ENCODE results near the gene FOXS1.
A peak's percentile ranks its signal among the peaks of the same experiment; 100 is the strongest.

The FOXS1 gene

DNA sequence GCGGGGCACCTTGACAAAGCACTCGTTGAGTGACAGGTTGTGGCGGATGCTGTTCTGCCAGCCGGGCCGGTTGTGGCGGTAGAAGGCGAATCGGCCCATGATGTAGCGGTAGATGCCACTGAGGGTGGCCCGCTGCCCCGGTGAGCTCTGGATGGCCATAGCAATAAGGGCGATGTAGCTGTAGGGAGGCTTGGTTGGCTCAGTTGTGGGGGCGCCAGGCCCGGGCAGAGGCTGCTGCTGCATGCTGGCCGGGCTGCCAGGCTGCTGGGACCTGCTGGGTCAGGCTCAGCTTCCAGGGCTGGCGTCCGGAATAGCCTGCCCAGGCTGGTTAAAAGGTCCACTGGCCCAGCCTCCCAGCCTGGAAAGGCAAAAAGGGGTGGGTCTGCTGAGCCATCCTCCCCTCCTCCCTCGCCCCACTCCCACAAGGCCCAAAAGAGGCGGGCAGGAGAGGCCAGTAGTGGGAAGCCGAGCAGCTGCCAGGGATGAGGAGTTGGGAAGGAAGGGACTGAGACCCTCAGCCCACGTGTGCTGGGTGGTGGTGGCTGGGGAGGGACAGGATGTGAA, at the start of gene FOXS1:
TSS of gene FOXS1 (minus strand) at position 305 of the 564 bp plus-strand sequence. CDS start at position 243, 62 bp downstream.
- DNase-seq = no peak

- no peak for DNase-seq
These were observed 45.2 kb upstream of the FOXS1 start for GRCh38 chr20:31890646-31891045.

DNA sequence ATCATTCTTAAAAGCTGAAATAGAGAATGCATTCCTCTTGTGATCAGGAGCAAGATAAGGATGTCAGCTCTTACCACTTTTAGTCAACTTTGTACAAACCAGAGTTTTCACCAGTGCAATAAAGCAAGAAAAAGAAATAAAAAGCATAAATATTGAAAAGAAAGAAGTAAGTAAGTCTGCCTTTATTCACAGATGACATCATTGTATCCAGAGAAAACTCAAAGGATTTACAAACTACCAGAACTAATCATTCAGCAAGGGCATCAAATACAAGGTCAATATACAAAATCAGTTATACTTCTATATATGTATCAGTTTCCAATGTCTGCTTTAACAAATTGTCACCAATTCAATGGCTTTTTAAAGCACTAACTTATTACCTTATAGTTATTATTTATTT, 38.4 kb upstream of the FOXS1 start:
- no peak for DNase-seq

DNA sequence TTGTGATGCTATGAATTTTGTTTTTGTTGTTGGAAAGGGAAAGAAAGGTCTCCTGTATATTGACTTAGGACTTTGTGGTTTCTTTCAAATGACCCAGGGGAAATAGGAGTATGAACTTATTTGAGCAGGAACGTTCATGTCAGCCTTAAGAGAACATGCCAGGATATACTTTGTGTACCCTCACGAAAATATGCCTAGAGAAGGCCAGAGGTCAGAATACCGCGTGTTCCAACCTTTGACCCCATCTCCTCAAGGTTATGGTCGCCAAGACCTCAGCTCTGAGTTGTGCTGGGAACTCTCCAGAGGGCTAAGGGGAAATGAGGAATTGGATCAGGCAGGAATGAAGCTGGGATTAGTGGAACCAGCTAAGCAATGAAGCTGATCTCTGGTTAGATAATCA, 36.5 kb upstream of the FOXS1 start:
- DNase-seq = no peak

GRCh38 chr20:31879143-31879987, 34.0 kb upstream of the FOXS1 start:
- peak; percentile 83 for DNase-seq

GRCh38 chr20:31877684-31878083, 32.3 kb upstream of the FOXS1 start:
- DNase-seq = no peak

DNA sequence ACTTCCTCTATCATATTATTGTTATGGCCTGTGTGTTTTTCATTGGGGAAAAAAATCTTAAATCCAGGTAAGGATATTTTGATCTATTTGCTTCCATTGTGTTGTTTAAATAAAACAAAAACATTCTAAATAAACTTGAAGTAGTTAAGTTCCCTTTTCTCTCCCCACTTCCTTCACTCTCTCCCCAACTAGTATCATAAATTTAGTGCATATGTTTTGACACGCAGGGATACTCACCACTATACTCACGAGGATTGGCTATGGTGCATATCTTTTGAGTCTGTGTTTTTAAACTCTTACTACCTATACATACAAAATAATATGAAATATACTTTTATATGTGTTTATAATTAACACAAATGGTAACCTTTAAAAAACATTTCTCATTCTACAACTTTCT, 30.3 kb upstream of the FOXS1 start:
- no peak for DNase-seq

- no peak for DNase-seq
These were observed 27.0 kb upstream of the FOXS1 start for GRCh38 chr20:31872406-31872805.

DNA sequence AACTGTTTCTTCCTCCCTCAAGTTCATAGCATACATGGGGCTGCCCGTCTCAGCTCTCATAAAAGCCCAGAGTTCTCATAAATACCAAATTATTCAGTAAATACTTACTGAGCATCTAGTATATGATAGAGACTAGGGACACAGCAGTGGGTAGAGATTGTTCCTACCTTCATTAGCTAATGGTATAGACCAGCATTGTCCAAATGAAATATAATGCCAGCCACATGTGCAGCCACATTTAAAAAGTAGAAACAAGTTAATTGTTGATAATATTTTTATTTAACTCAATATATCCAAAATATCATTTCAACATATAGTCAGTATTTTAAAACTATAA, 26.2 kb upstream of the FOXS1 start:
- no peak for DNase-seq

- no peak for DNase-seq
These were observed 25.6 kb upstream of the FOXS1 start for GRCh38 chr20:31870726-31871617.

DNA sequence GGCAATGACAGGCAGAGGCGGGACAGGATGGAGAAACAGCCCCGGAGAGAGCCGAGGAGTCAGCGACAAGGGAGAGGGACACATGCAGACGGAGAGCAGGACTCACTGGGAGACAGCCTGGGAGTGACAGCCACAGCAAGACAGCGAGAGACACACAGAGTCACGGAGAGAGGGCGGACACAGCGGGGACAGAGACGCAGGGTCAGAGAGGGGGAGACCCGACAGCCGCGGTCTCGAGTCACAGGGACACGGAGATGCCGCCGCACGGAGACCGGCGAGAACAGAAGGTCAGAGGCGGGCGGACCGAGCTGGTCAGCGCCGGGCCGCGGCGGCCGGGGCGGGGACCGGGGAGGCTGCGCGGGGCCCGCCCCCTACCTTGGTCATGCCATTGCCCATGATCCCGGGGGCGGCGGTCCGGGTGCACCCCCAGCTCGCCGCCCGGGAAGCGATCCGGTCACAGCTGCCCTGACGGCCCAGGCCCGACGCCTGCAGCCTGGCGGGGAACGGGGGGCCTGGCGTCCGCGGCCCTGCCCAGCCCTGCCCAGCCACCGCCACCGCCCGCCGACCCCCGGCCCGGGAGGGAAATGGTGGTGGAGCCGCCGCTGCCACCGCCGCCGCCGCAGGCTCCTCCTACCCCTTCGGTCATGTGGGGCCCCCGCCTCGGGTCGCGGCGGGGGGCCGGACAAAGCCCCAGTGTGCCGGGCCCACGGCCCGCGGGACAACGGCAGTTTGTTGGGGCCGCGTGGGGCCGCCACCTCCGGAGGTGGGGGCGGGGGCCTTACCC, 24.7 kb upstream of the FOXS1 start, which contains the start of the genes DUSP15 and TTLL9:
TSS of gene DUSP15 (minus strand) at position 586 of the 784 bp plus-strand sequence. CDS start at position 396, 190 bp downstream.
TSS of gene TTLL9 (plus strand) at position 693 of the 784 bp plus-strand sequence. CDS start 493 bp downstream, outside the sequence.
- no peak for DNase-seq

DNA sequence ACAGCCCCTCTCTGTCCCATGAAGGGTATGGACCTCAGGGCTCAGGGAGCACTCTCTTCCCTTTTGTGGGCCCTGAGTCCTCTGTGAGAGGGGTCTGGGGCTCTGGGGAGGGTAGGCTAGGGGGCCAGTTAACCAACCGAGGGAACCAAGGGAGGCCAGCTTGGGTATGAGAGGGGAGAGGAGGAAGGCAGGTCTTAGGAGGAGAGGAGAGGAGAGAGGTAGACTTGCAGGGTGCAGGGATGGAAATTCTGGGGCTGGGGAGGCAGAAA, 24.2 kb upstream of the FOXS1 start:
- no peak for DNase-seq

- no peak for DNase-seq
These were observed 23.7 kb upstream of the FOXS1 start for GRCh38 chr20:31868853-31869672.

- DNase-seq = no peak
These were observed 20.8 kb upstream of the FOXS1 start for GRCh38 chr20:31866221-31866620.

DNA sequence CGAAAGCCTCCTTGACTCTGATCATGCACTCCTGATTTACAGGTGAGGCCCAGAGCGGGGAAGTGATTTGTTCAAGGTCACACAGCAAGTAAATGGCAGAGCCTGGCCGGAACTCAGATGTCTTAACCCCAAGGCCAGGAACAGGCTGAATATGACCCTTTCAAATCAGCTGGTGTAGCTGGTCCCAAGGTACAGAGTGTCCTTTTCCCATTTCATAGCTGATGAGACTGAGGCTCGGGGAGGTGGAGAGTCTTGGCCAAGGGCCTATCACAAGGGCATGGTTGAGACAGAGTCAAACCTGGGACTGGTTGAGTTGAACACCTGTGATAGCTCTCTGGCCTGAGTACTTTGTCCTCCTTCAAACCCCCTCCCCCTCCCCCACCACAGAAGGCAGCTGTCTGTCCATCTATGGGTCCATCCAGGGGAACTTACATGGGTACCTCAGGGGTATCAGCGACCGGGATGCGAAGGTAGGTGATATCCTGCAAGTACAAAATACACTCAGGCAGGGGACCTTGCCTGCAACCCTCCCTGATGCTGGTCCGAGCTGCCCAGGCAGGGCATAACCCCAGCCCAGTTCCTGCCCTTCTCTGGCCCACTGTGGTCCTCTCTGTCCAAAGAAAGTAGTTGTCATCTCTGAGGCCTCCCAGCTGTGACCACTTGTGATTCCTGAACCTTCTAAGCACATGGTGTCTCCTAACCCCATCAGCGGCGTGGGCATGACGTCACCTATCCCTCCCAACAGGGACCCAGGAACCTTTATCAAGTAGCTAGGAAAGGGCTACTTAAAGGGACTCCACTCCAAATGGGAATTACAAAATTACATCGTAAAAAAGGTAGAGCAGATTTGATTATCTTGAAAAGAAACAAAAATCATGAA, 19.4 kb upstream of the FOXS1 start:
- DNase-seq = no peak

- no peak for DNase-seq
These were observed 18.1 kb upstream of the FOXS1 start for GRCh38 chr20:31863296-31864085.

DNA sequence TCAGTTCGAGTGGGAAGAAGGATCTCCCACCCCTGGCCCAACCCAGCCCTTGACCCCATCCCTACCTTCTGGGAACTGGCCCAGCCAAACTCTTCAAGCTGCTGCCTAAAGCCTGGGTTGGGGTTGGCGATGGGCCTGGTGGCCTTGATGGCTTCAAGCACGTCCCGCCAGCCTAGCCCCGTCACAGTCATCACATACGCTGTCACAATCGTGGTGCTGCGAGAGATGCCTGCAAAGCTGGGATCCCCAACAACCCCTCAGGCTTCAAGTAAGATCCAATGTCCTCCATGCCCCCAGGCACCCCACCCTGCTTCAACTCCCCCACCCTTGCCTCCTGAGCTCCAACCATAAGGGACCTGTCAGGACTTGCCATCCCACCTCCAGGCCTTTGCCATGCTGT, 17.1 kb upstream of the FOXS1 start:
- no peak for DNase-seq

DNA sequence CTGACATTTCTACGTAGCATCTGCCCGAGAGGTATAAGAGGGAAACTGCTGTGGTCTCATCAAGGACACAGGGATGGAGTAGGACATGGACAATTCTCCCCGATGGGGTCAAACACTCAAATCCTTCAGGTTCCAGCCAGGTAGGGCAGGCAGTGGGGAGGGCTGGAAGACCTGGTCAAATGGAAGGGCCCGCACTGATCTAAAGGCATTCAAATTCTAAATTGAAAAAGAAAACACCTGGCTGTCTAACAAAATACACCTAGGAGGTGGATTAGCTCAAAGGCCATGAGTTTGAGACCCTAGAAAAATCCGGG, 16.7 kb upstream of the FOXS1 start:
- DNase-seq = no peak

GRCh38 chr20:31861385-31862156, 16.2 kb upstream of the FOXS1 start:
- peak; percentile 15 for DNase-seq

DNA sequence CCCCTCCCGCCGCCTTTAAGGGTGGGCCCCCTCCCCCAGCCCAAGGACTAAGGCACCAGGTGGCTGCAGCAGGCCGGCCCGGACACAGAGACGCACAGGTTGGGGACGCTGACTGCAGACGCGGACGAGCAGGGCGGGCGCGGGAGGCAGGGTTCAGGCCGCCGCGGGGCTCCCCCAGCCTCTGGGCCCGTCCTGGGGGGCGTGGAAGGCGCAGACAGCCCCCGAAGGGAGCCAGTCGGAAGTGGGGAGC, 15.7 kb upstream of the FOXS1 start:
- no peak for DNase-seq
